HG03432 (cell line): ENCODE measurements around the gene POTEG.
"Not testable (repeated sequence)": the region's sequence is repeated elsewhere in the genome, so short reads cannot be mapped to it uniquely, and the experiment has no call there.

Experiments
- ATAC-seq: cut with Tn5 transposase; IDR thresholded peaks from one replicate; pipeline ENCODE4 v1.9.1; 2021; ENCODE audit warnings: mild to moderate bottlenecking, moderate library complexity; ENCODE audit not compliant: unreplicated experiment

POTEG gene

GRCh38 chr14:19374451-19374903 lies 59.7 kb downstream of the POTEG start:
- ATAC-seq = not testable (repeated sequence)

DNA sequence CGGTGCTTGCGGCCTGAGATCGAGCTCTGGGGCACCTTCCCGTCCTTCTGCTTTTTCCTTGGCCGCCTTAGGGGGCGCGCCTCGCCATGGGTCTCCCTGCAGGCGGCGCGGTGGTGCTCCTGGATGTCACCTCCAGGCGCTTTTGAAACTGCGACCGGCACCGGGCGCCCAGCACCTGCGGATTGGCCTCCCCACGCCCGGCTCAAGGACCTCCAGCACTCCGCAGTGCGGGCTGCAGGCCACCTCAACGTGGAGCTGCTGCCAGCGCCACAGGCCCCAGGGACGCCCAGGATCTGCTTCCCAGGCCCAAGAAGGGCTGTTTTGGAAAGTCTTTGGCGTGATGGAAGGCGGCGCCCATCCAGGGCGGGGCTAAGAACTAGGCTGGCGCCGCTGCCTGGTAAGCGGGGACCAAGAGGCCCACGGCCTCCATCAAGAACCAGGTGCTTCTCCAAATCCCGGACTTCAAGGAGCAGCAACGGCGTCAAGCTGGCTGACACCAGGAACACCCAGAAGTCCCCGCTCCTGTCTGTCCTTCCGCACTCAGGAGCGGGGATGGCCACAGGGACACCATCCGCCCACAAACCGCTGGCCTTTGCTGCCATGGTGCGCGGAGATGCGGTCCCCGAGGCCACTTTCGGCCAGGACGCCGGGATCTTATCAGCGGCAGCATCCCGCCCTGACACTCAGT lies 61.2 kb downstream of the POTEG start:
- not testable (repeated sequence) for ATAC-seq

GRCh38 chr14:19371767-19372166 lies 62.4 kb downstream of the POTEG start:
- not testable (repeated sequence) for ATAC-seq

GRCh38 chr14:19362803-19363202 lies 71.3 kb downstream of the POTEG start:
- ATAC-seq = not testable (repeated sequence)

- not testable (repeated sequence) for ATAC-seq
Measured at GRCh38 chr14:19362323-19362722, 71.8 kb downstream of the POTEG start.

- not testable (repeated sequence) for ATAC-seq
Measured at GRCh38 chr14:19361636-19362253, 72.4 kb downstream of the POTEG start.

DNA sequence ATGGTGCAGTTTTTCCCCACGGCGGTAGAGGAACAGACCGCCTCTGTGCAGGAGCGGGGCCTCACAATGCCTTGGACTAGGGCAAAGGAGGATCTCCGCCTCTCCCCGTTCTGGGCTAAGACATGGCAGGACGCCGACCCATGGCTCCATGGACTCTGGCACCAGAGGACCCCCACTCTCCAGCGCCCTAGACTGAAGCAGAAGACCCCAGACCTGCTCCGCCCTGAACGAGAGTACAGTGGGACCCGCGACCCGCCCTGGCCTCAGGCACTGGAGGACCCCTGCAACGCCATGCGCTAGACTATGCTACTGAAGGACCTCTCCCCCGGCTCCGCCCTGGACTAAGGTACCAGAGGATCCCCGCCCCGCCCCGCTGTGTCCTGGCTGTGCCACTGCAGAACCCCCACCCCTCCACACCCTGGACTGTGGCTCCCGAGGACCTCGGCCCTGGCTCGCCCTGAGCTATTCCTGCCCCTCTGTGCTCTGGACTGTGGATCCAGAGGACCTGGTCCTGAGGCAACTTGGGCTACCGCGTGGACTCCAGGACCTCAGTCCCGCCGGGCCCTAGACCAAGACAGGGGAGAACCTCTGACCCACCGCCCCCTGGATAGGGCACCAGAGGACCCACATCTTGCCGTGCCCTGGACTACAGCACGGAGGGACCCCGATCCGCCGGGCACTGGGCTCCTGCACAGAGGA lies 73.1 kb downstream of the POTEG start:
- not testable (repeated sequence) for ATAC-seq
